ENCODE data around the gene GZMH.
"Not testable (repeated sequence)": the region's sequence is repeated elsewhere in the genome, so short reads cannot be mapped to it uniquely, and the experiment has no call there.

GZMH gene

GRCh38 chr14:24597403-24597802 is 12.1 kb downstream of the GZMH start:
- DNase-seq (ENCODE audit: extremely low read depth, low read depth), result no peak
- TF ChIP-seq CTCF (IDR thresholded peaks at IDR 0.05; ENCODE audit: low read depth, low read length, missing control alignments), result no peak
- no peak overlapping the region for H3K4me3 ChIP-seq (replicated peaks; ENCODE audit: low read depth, low read length)

- DNase-seq (ENCODE audit: extremely low read depth, low read depth), result no peak
- no peak overlapping the region for H3K4me3 ChIP-seq (replicated peaks; ENCODE audit: low read depth, low read length)
- TF ChIP-seq CTCF (IDR thresholded peaks at IDR 0.05; ENCODE audit: low read depth, low read length, missing control alignments), result no peak
Measured at GRCh38 chr14:24595073-24595808, 14.2 kb downstream of the GZMH start.

GRCh38 chr14:24591004-24591403 is 18.5 kb downstream of the GZMH start:
- not testable (repeated sequence) for H3K4me3 ChIP-seq (replicated peaks; ENCODE audit: low read depth, low read length); DNase-seq (ENCODE audit: extremely low read depth, low read depth)

GRCh38 chr14:24584402-24584801 is 25.1 kb downstream of the GZMH start:
- H3K4me3 ChIP-seq (replicated peaks; ENCODE audit: low read depth, low read length); DNase-seq (ENCODE audit: extremely low read depth, low read depth): not testable (repeated sequence)

GRCh38 chr14:24578558-24578957 is 30.9 kb downstream of the GZMH start:
- no peak for TF ChIP-seq CTCF (IDR thresholded peaks at IDR 0.05; ENCODE audit: low read depth, low read length, missing control alignments)
- no peak for DNase-seq (ENCODE audit: extremely low read depth, low read depth)
- no peak overlapping the region for H3K4me3 ChIP-seq (replicated peaks; ENCODE audit: low read depth, low read length)

- no peak for DNase-seq (ENCODE audit: extremely low read depth, low read depth)
- H3K4me3 ChIP-seq (replicated peaks; ENCODE audit: low read depth, low read length), result no peak overlapping the region
- TF ChIP-seq CTCF (IDR thresholded peaks at IDR 0.05; ENCODE audit: low read depth, low read length, missing control alignments), result no peak
Measured at GRCh38 chr14:24576771-24577170, 32.7 kb downstream of the GZMH start.

- TF ChIP-seq CTCF (IDR thresholded peaks at IDR 0.05; ENCODE audit: low read depth, low read length, missing control alignments), result no peak
- no peak for DNase-seq (ENCODE audit: extremely low read depth, low read depth)
- H3K4me3 ChIP-seq (replicated peaks; ENCODE audit: low read depth, low read length), result no peak within 1 kb of the TSS
Measured at GRCh38 chr14:24576182-24576581, 33.3 kb downstream of the GZMH start, which contains the start of gene CTSG. Gene CTSG, minus strand, starts transcription at chr14:24576250. Its CDS starts 27 bp downstream, at chr14:24576223.

- no peak for TF ChIP-seq CTCF (IDR thresholded peaks at IDR 0.05; ENCODE audit: low read depth, low read length, missing control alignments)
- H3K4me3 ChIP-seq (replicated peaks; ENCODE audit: low read depth, low read length), result no peak overlapping the region
- no peak for DNase-seq (ENCODE audit: extremely low read depth, low read depth)
Measured at GRCh38 chr14:24574206-24574774, 35.2 kb downstream of the GZMH start.
